HepG2 (cell line): ENCODE data around the gene EMC9. TPM values are rescaled to one million over a fixed set of nuclear protein-coding genes. Genes with fewer than 3 reads are reported as not detected.

ENCODE experiments used
- ATAC-seq: fragments of 200-7000 bp; cut with Tn5 transposase; 3 replicates; pipeline ENCODE4 v1.9.1; 2020; ENCODE audit warnings: mild to moderate bottlenecking, moderate library complexity
- BruUV-seq: library from RNA; stranded (reverse); fragments of 400-500 nt; replicated peaks from 2 replicates; lab custom pipeline; 2021; lab: Mats Ljungman, UMichigan
- CTCF ChIA-PET: fragments of 300-600 bp; formaldehyde crosslinking; extraction: SDS; loops from one replicate; lab custom pipeline; 2021; ENCODE audit warnings: low total read pairs, inconsistent platforms, low intra/inter-chr PET ratio; lab: Yijun Ruan, JAX
- POLR2A ChIA-PET: fragments of 350-600 bp; sonication (Branson Sonifier 250); formaldehyde crosslinking; loops from one replicate; lab custom pipeline; 2020; ENCODE audit warnings: antibody characterized with exemption, inconsistent platforms; lab: Yijun Ruan, JAX
- DNase-seq: peaks from one replicate; pipeline ENCODE4 v3.0.0-alpha.2; 2015; ENCODE audit warnings: low spot score
- FAIRE-seq: peaks from 3 replicates; lab custom pipeline; 2011; peaks lifted over from hg19 to GRCh38; lab: Jason Lieb, UNC
- H2AFZ ChIP-seq: one replicate; pipeline ENCODE4 v1.6.1; 2011; ENCODE audit warnings: low read length, inconsistent platforms
- H3K27ac ChIP-seq: fragments of 300-600 bp; 3 replicates; pipeline ENCODE4 v1.8.0; 2011; ENCODE audit warnings: mixed run types, mild to moderate bottlenecking, mixed read lengths, low read length, inconsistent platforms; ENCODE audit not compliant: insufficient read depth; ENCODE audit errors: extremely low read length
- H3K27me3 ChIP-seq, 2 experiments: fragments of 200-600 bp in 1 of 2; 2 replicates in 1 of 2; 3 replicates in 1 of 2; pipeline versions ENCODE4 v1.6.0 to v1.8.0; 2011; ENCODE audit warnings: low read length in 2 of 2, mild to moderate bottlenecking in 2 of 2, moderate library complexity in 2 of 2, inconsistent platforms in 1 of 2; ENCODE audit not compliant: insufficient read depth in 2 of 2, control insufficient read depth in 1 of 2
- H3K36me3 ChIP-seq, 2 experiments: fragments of 200-600 bp in 1 of 2; replicated peaks in 1 of 2; 2 replicates in 1 of 2; 3 replicates in 1 of 2; pipeline versions ENCODE4 v1.5.1 to v1.8.0; 2011; ENCODE audit warnings: low read length in 2 of 2, inconsistent platforms in 1 of 2; ENCODE audit not compliant: insufficient read depth in 2 of 2, control insufficient read depth in 1 of 2
- H3K4me1 ChIP-seq: 2 replicates; pipeline ENCODE4 v1.5.1; 2012; ENCODE audit warnings: low read length, inconsistent platforms; ENCODE audit not compliant: insufficient read depth
- H3K4me2 ChIP-seq: 2 replicates; pipeline ENCODE4 v1.6.0; 2011; ENCODE audit warnings: low read depth, low read length, inconsistent platforms
- H3K4me3 ChIP-seq, 3 experiments: fragments of 200-600 bp in 1 of 3; sonication (generic), shearing (Covaris generic) in 1 of 3; replicated peaks in 1 of 3; 2 replicates each; pipeline ENCODE4 v1.5.1; 2011 to 2016; ENCODE audit warnings: low read length in 3 of 3, inconsistent platforms in 2 of 3, low read depth in 2 of 3, mild to moderate bottlenecking in 2 of 3, control low read depth in 1 of 3, mixed read lengths in 1 of 3; ENCODE audit not compliant: insufficient read depth in 1 of 3
- H3K79me2 ChIP-seq: one replicate; pipeline ENCODE4 v1.6.1; 2011; ENCODE audit warnings: low read length, inconsistent platforms; ENCODE audit not compliant: insufficient read depth
- H3K9ac ChIP-seq: 2 replicates; pipeline ENCODE4 v1.6.0; 2011; ENCODE audit warnings: mild to moderate bottlenecking, low read depth, low read length, inconsistent platforms; ENCODE audit not compliant: insufficient read depth
- H3K9me3 ChIP-seq: 2 replicates; pipeline ENCODE4 v1.5.1; 2012; ENCODE audit warnings: mild to moderate bottlenecking, low read length
- H4K20me1 ChIP-seq: 2 replicates; pipeline ENCODE4 v1.6.0; 2011; ENCODE audit warnings: inconsistent platforms, mild to moderate bottlenecking, low read length, moderate library complexity; ENCODE audit not compliant: insufficient read depth
- DMAP1 ChIP-seq: IDR thresholded peaks from 2 replicates; pipeline ENCODE4 v1.6.1; 2016
- FOXK1 ChIP-seq: sonication (generic); formaldehyde crosslinking; IDR thresholded peaks from 2 replicates; pipeline ENCODE4 v1.4.0; 2020; ENCODE audit warnings: low read depth, missing genetic modification reagents, borderline replicate concordance
- KLF6 ChIP-seq: IDR thresholded peaks from 2 replicates; pipeline ENCODE4 v1.8.0; 2016; ENCODE audit warnings: missing biosample characterization, missing genetic modification reagents
- KMT2A ChIP-seq: sonication (generic); formaldehyde crosslinking; IDR thresholded peaks from 2 replicates; pipeline ENCODE4 v1.4.0; 2020; ENCODE audit warnings: missing genetic modification reagents
- NFKB2 ChIP-seq: sonication (generic); formaldehyde crosslinking; IDR thresholded peaks from 2 replicates; pipeline ENCODE4 v1.4.0; 2020; ENCODE audit warnings: missing genetic modification reagents, borderline replicate concordance
- RFXANK ChIP-seq: IDR thresholded peaks from 2 replicates; pipeline ENCODE4 v1.6.1; 2016
- SSRP1 ChIP-seq: IDR thresholded peaks from 2 replicates; pipeline ENCODE4 v1.6.1; 2016; ENCODE audit warnings: control low read depth
- TEAD2 ChIP-seq: sonication (generic); formaldehyde crosslinking; IDR thresholded peaks from 2 replicates; pipeline ENCODE4 v1.9.0; 2021; ENCODE audit warnings: missing genetic modification reagents
- YY1 ChIP-seq: IDR thresholded peaks from 2 replicates; pipeline ENCODE4 v1.6.1; 2011; ENCODE audit warnings: low read length, low read depth, moderate library complexity, mild to moderate bottlenecking; ENCODE audit not compliant: insufficient read depth, insufficient replicate concordance
- ZFY ChIP-seq: sonication (generic); formaldehyde crosslinking; IDR thresholded peaks from 2 replicates; pipeline ENCODE4 v1.4.0; 2020; ENCODE audit warnings: missing genetic modification reagents
- ZNF136 ChIP-seq: sonication (generic); formaldehyde crosslinking; IDR thresholded peaks from 2 replicates; pipeline ENCODE4 v1.8.1; 2022; ENCODE audit warnings: low read depth, mild to moderate bottlenecking, moderate library complexity, missing genetic modification reagents
- ZNF326 ChIP-seq: sonication (generic); formaldehyde crosslinking; IDR thresholded peaks from 2 replicates; pipeline ENCODE4 v1.4.0; 2020; ENCODE audit warnings: missing genetic modification reagents, borderline replicate concordance
- ZNF343 ChIP-seq: sonication (generic); formaldehyde crosslinking; IDR thresholded peaks from 2 replicates; pipeline ENCODE4 v1.4.0; 2020; ENCODE audit warnings: mild to moderate bottlenecking, missing genetic modification reagents
- ZNF547 ChIP-seq: sonication (generic); formaldehyde crosslinking; IDR thresholded peaks from 2 replicates; pipeline ENCODE4 v1.5.1; 2020; ENCODE audit warnings: mild to moderate bottlenecking, missing genetic modification reagents
- ZNF672 ChIP-seq: sonication (generic); formaldehyde crosslinking; IDR thresholded peaks from 2 replicates; pipeline ENCODE4 v1.8.1; 2022; ENCODE audit warnings: missing genetic modification reagents
- ZNF737 ChIP-seq: sonication (generic); formaldehyde crosslinking; IDR thresholded peaks from 2 replicates; pipeline ENCODE4 v1.5.0; 2020; ENCODE audit warnings: missing genetic modification reagents, mild to moderate bottlenecking, borderline replicate concordance
- WGBS: methylation state at CpG from one replicate; pipeline ENCODE4 v1.1.6; 2017; ENCODE audit warnings: low lambda C conversion rate; 5-methylcytosine and 5-hydroxymethylcytosine counted together
- in situ Hi-C: cut with HindIII; loops from 2 replicates; pipeline ENCODE4 v1.10.0; 2017; ENCODE audit warnings: low pct_unique_long_range_greater_than_20kb; ENCODE audit not compliant: extremely low pct_ligation_motif_present
- intact Hi-C: fragments of 100-400 bp; cut with micrococcal nuclease; formaldehyde crosslinking; loops from one replicate; pipeline ENCODE4 v1.10.0; 2022; ENCODE audit not compliant: unreplicated experiment
- polyA plus RNA-seq, 8 experiments: library from polyadenylated mRNA; depleted of rRNA in 3 of 8; stranded (reverse) in 7 of 8; unstranded in 1 of 8; fragments of >200 nt; fragmentation: Illumina TruSeq in 4 of 8; extraction: Trizol in 4 of 8; gene quantifications; 2 replicates each; pipeline versions ENCODE4 v1.2.1 to v1.2.3, GENCODE V29; 2011 to 2016; ENCODE audit warnings: low read depth in 4 of 8, missing spikeins in 1 of 8, mixed read lengths in 1 of 8; ENCODE audit not compliant: insufficient read depth in 1 of 8
- total RNA-seq, 5 experiments: library from RNA; depleted of rRNA; stranded (reverse); fragments of >200 nt; fragmentation: Illumina TruSeq; extraction: Trizol; gene quantifications; 2 replicates each; pipeline ENCODE4 v1.2.3, GENCODE V29; 2016; ENCODE audit warnings: low read depth in 1 of 5
- TF ChIP-seq, protein P1 (sequence below): sonication (generic); formaldehyde crosslinking; IDR thresholded peaks from 2 replicates; pipeline ENCODE4 v1.8.0; 2022; ENCODE audit warnings: mild to moderate bottlenecking, missing genetic modification reagents, borderline replicate concordance
- TF ChIP-seq, protein P2 (sequence below): sonication (generic); formaldehyde crosslinking; conservative IDR thresholded peaks from 2 replicates; pipeline ENCODE4 v1.4.0; 2020; ENCODE audit warnings: missing genetic modification reagents
- TF ChIP-seq, protein P3 (sequence below): sonication (generic); formaldehyde crosslinking; IDR thresholded peaks from 2 replicates; pipeline ENCODE4 v1.5.0; 2020; ENCODE audit warnings: missing genetic modification reagents, mild to moderate bottlenecking, borderline replicate concordance
- TF ChIP-seq, protein P4 (sequence below): IDR thresholded peaks from 2 replicates; pipeline ENCODE4 v1.6.1; 2016; ENCODE audit warnings: missing compliant biosample characterization, missing genetic modification reagents, borderline replicate concordance
- TF ChIP-seq, protein P5 (sequence below): sonication (generic); formaldehyde crosslinking; IDR thresholded peaks from 2 replicates; pipeline ENCODE4 v1.8.0; 2022; ENCODE audit warnings: mild to moderate bottlenecking, missing genetic modification reagents, moderate library complexity

The EMC9 gene
- total and polyA plus RNA-seq, 2 of the 13 experiments (the other 11 are each of a cell fraction or from before 2014, with no cell fraction given), result 60.5 to 78.7 TPM

DNA sequence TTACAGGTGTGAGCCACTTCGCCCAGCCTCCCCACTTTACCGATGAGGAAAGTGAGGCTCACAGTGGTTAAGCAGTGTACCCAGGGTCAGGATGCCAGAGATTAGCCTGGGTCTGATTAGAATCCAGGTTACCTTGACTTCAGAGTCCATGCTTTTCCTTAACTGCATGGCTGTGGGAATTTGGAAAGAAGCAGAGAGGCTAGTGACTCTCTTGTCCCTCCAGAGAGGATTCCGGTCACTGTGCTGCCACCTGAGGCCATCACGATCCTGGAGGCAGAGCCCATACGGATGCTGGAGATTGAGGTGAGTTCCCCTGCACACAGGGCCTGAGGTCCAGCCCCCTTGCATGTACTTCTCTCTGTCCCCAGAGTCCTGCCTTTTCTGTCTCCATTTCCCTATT is 35.2 kb upstream of the EMC9 start:
- no peak overlapping the region for H3K27ac ChIP-seq
- no peak overlapping the region for H3K4me3 ChIP-seq
- H3K27me3 ChIP-seq, result no peaks in the 10 kb centered on the region
- FAIRE-seq, result peak; percentile 15
- no peaks in the 10 kb centered on the region for H3K4me1 ChIP-seq
- H3K36me3 ChIP-seq, result peaks cover 37 to 40% of the 10 kb centered on the region in 2 experiments
- no peak for DNase-seq
- POLR2A ChIA-PET, result interaction anchor here (1.0 to 6.7 kb wide), 10 partner anchors 12 to 83 kb away, joined by 3 to 65 read pairs (median 6); partner anchors contain the start of genes DCAF11, EMC9, IPO4 and IRF9
- no peaks in the 10 kb centered on the region for H3K79me2 ChIP-seq
- no peak overlapping the region for H3K9ac ChIP-seq
- whole genome bisulfite sequencing, result 95% methylated on average over 5 of the region's 5 CpGs
- H3K4me2 ChIP-seq, result no peak overlapping the region
- intact Hi-C loops (no loop called here), in situ Hi-C loops (no loop called here)
- H2AFZ ChIP-seq, result no peak overlapping the region
- H4K20me1 ChIP-seq, result no peaks in the 10 kb centered on the region
- no TSS peak for BruUV-seq
- CTCF ChIA-PET, result no interaction called here
- no peaks in the 10 kb centered on the region for H3K9me3 ChIP-seq
- no peak for ATAC-seq
- TF ChIP-seq TEAD2 (CRISPR knock-in tag), result no peak
- TF ChIP-seq ZNF547 (CRISPR knock-in tag), result 0 out of 2 replicates have a peak, but pooled peaks have one; percentile 23
- no peak for TF ChIP-seq FOXK1 (CRISPR knock-in tag)
- no peak for TF ChIP-seq DMAP1 (CRISPR knock-in tag)
- TF ChIP-seq, protein P1, sequence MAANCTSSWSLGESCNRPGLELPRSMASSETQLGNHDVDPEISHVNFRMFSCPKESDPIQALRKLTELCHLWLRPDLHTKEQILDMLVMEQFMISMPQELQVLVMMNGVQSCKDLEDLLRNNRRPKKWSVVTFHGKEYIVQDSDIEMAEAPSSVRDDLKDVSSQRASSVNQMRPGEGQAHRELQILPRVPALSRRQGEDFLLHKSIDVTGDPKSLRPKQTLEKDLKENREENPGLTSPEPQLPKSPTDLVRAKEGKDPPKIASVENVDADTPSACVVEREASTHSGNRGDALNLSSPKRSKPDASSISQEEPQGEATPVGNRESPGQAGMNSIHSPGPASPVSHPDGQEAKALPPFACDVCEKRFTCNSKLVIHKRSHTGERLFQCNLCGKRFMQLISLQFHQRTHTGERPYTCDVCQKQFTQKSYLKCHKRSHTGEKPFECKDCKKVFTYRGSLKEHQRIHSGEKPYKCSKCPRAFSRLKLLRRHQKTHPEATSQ, result no peak
- 0 out of 2 replicates have a peak, but pooled peaks have one; percentile 13 for TF ChIP-seq KMT2A
- TF ChIP-seq, protein P2, sequence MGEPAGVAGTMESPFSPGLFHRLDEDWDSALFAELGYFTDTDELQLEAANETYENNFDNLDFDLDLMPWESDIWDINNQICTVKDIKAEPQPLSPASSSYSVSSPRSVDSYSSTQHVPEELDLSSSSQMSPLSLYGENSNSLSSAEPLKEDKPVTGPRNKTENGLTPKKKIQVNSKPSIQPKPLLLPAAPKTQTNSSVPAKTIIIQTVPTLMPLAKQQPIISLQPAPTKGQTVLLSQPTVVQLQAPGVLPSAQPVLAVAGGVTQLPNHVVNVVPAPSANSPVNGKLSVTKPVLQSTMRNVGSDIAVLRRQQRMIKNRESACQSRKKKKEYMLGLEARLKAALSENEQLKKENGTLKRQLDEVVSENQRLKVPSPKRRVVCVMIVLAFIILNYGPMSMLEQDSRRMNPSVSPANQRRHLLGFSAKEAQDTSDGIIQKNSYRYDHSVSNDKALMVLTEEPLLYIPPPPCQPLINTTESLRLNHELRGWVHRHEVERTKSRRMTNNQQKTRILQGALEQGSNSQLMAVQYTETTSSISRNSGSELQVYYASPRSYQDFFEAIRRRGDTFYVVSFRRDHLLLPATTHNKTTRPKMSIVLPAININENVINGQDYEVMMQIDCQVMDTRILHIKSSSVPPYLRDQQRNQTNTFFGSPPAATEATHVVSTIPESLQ, result no peak
- no peak for TF ChIP-seq KLF6 (CRISPR knock-in tag)
- TF ChIP-seq ZNF737 (CRISPR knock-in tag), result no peak
- no peak for TF ChIP-seq ZNF672 (CRISPR knock-in tag)
- no peak for TF ChIP-seq ZNF326 (CRISPR knock-in tag)
- TF ChIP-seq YY1, result no peak
- no peak for TF ChIP-seq ZFY
- TF ChIP-seq RFXANK (CRISPR knock-in tag), result no peak
- 0 out of 2 replicates have a peak, but pooled peaks have one; percentile 62 for TF ChIP-seq ZNF343 (CRISPR knock-in tag)
- TF ChIP-seq, protein P3, sequence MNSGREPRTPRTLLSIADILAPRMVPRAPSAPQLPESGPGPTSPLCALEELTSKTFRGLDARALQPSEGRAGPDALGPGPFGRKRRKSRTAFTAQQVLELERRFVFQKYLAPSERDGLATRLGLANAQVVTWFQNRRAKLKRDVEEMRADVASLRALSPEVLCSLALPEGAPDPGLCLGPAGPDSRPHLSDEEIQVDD, result no peak
- TF ChIP-seq, protein P4, sequence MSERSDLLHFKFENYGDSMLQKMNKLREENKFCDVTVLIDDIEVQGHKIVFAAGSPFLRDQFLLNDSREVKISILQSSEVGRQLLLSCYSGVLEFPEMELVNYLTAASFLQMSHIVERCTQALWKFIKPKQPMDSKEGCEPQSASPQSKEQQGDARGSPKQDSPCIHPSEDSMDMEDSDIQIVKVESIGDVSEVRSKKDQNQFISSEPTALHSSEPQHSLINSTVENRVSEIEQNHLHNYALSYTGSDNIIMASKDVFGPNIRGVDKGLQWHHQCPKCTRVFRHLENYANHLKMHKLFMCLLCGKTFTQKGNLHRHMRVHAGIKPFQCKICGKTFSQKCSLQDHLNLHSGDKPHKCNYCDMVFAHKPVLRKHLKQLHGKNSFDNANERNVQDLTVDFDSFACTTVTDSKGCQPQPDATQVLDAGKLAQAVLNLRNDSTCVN (CRISPR knock-in tag), result no peak
- TF ChIP-seq, protein P5, sequence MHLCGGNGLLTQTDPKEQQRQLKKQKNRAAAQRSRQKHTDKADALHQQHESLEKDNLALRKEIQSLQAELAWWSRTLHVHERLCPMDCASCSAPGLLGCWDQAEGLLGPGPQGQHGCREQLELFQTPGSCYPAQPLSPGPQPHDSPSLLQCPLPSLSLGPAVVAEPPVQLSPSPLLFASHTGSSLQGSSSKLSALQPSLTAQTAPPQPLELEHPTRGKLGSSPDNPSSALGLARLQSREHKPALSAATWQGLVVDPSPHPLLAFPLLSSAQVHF, result no peak
- TF ChIP-seq ZNF136 (CRISPR knock-in tag), result no peak
- peak; percentile 86; the same call in 1 of the 2 replicates for TF ChIP-seq SSRP1 (CRISPR knock-in tag)
- TF ChIP-seq NFKB2 (CRISPR knock-in tag), result no peak
